GM18868 (cell line): Measurements from ENCODE around the gene INTS11.

Experiments
- ATAC-seq: cut with Tn5 transposase; IDR thresholded peaks from one replicate; pipeline ENCODE4 v1.9.1; 2021; ENCODE audit warnings: mild to moderate bottlenecking, moderate library complexity; ENCODE audit not compliant: unreplicated experiment

Gene INTS11

DNA sequence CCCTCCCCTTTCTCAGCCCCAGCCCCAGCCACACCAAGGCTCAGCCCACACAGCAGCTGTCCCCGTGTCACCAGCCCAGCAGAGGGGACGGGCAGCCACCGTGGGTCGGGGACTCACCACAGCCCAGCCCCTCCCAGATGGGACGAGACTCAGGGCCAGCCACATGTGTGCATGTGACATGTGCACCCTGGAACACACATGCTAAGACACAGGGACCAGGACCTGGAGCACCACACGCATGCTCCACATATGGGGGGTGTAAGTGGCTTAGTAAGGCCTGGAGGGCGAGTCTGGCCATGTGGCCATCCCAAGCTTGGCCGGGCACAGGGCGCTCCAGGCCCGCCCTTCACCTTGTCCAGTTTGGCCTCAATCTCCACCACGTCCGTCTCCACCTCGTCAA, 20.7 kb downstream of the INTS11 start:
- ATAC-seq: no peak

DNA sequence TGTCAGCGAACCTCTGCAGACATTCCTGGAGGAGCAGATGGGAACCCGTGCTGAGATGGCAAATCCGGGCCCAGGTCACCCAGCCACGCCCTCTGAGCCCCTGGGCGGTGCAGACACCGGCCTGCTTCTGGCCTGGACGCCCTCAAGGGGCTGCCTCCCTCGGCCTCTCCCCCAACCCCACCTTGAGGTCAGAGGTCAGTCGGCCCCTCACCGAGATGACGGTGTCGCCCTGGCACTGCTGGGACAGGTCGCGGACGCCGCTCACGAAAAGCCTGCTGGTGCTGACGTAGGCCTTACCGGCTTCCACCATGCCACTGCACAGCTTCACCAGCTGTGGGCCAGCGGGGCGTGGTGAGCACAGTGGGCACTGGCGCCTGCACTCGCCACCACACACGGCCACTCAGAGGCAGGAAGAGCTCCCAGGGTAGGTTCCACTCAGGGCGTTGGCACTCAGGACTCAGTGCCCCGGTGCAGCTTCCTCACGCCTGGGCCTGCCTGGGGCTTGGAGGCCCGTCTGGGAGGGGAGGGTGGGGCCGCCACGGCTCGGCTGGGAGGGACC, 21.4 kb downstream of the INTS11 start:
- no peak for ATAC-seq

DNA sequence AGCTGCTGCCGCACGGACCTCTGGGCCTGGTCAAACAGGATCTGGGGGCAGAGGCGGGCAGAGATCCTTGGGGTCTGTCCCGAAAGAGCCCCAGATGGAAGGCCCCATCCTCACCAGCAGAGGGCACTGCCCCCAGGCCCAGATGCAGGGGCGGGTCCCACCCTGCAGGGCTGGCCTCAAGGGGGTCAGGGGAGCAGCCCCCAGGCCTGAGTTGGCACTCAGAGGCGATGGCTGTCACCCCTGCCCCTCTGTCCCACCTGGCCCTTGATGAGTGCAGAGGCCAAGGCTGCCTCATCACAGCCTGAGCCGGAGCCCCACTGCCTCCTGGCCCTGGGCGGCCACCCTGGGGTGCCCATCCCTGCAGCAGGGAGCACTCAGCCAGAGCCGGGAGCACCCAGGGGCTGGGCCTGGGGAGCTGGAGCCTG, 22.4 kb downstream of the INTS11 start:
- no peak for ATAC-seq

DNA sequence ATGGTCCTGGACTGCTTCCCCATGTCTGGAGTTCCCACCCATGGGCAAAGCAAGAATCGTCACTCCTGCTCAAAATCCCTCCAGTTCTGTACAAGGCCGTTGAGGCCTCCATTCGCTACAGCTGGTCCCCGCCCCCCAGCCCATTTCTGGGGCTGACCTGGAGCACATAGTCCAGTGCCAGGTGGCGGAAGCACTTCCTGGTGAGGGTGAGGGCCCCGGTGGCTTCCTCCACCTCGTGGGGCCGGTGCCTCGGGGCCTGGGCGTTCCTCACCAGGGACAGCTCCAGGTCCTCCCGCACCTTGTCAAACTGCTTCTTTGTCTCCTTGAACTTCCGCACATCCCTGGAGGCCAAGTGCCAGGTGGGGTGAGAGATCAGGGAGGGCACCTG, 24.1 kb downstream of the INTS11 start:
- no peak for ATAC-seq

DNA sequence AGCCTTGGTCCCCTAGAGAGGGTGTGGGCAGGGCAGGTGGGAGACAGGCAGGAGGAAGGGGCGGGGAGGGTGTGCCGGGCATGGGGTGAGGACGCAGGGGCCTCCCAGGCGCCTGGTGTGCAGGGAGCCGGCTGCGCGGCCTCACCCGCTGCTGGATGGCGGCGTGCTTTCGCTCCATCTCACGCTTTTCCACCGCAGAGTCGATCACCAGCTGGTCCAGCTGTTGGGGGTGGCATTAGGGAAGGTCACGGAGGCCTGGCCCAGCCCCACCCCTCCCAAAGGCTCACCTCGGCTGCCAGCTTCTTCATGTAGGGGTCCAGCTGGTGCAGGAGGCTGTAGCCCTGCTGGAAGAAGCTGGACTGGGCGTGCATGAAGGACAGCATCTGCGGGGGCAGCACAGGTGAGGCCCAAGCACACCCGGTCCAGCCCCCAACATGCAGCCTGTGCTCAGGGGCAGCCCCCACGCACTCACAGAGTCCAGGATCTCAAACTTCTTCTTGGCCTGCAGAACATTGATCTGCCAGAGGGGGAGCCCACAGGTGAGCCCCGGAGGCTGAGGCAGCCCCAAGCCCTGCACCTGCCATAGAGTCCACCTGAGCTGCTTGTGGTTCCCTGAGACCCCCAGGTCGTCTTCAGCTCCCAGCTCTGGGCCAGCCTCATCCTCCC, 24.6 kb downstream of the INTS11 start:
- ATAC-seq: no peak

DNA sequence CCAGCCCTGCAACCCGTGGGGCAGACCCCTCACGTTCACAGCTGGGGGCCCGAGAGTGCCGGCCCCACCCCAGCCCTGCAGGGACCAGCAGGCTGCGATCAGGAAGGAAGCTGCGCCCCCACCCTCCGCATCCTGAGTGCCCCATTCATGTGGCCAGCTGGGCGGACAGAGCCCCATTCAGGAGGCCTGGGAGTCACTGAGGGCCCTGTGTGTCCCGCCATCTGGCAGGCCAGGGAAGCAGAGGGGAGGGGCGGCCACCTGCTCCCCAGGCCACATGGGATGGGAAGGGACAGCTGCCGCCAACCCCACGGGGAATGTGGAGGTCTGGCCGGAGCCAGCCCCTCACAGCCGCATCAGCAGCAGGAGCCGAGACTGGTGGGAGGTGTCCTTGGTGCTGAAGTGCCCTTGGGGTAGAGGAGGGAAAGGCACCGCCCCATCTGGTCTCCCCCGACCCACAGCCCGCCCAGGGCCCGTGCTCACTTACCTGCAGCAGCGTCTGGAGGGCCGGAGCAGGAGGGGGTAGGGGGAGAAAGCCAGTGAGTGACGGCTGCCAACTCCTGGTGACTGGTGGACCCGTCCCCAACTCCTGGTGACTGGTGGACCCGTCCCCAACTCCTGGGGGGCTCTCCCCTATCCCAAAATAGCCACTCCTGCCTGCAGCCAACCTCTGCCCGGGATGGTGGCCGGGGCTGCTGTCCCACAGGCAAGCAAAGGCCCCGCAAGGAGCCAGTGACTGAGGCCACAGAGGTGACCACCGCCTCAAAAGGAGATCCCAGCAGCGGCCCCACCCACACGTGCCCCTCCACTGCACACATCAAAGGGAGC, 25.4 kb downstream of the INTS11 start:
- ATAC-seq: no peak

DNA sequence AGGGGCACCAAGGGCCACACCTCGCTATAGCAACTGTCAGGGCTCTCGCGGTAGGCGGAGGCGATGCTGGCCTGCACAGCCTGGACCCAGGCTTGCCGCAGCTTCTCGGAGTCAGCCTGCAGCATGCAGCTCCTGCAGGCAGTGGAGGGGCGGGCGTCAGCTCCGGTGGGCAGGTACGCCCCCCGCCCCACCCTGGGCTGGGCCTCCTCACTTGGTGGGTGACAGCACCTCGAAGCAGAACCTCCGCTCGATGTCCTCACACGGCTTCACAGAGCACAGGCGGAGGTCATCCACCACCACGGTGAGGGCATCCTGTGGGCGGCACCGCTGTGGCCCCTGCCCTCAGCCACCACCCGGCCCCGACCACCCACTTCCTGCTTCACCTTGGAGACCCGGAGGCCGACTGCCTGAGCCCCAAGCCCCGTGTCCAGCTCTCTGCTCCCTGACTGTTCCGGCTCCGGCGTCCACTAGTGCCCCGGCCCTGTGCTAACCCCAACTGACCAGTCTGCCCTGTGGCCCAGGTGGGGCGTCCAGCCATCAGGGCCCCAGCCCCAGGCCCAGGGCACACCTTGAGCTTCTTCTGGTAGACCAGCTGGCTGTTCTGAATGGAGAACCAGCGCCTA, 26.5 kb downstream of the INTS11 start:
- no peak for ATAC-seq

DNA sequence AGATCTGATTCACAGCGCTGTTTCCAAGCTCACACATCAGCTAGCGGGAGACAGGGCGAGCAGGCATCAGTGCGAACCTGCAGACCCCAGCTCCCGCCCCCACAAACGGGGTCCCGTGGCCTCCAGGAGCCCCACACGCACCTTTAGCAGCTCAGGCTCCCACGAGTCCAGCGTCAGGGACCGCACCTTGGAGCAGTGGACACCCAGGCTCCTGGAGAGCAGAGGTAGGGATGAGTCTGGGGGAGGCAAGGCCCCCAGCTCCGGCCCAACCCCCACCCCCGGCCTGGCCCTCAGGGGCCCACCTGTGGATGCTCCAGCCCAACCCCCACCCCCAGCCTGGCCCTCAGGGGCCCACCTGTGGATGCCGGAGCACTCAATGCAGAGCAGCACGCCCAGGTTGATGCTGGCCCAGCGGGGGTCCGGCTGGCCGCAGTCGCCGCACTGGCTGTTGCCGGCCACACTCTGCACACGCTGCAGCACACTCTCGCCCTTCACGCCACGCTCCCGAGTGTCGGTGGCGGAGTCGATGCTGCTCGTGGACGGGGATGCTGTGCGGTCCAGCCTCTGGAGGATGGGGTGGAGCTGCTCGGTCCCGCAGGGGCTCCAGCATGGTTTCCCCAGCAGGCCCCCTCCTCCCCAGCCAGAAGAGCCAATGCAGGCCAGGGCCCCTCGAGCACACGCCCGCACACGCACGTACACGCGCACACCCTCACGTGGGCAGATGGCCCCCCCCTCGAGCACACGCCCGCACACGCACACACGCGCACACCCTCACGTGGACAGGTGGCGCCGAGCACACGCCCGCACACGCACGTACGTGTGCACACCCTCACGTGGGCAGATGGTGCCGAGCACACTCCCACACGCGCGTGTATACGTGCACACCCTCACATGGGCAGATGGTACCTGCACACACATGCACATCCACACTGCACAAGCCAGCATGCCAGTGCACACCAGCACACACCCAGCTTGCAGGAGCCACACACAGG, 28.1 kb downstream of the INTS11 start:
- no peak for ATAC-seq

DNA sequence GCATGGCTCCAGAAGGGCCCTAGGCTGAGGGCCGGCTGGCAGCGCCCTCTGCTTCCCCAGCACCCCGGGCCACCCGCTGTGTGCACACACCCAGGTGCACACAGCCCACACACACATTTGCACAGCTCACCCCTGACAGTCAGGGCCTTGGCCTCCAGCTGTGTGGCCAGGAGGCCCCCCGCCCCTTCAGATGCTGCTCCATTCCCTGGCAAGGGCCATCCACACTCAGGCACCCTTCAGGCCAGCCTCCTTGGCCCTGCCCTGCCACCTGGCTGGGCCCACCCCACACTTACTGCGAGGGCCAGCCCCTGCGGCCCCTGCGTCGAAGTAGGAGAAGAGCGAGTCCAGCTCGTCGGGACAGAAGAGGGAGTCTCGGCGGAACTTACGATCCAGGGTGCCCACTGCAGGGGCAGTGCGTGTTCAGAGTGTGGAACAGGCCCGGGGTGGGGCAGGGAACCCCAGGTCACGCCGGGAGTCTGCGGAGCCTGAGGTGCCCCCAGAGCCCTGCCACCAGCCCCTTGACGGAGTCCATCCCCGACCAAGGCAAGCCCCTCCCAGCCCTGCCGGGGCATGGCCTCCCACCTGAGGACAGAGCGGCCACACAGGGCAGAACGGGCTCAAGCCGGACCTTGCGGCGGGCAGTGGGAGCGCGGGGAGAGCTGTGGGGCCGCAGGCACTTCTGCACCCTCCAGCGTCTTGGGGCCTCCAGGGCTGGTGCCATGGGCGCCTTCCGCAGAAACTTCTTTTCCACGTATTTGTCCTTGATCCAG, 29.1 kb downstream of the INTS11 start:
- no peak for ATAC-seq

DNA sequence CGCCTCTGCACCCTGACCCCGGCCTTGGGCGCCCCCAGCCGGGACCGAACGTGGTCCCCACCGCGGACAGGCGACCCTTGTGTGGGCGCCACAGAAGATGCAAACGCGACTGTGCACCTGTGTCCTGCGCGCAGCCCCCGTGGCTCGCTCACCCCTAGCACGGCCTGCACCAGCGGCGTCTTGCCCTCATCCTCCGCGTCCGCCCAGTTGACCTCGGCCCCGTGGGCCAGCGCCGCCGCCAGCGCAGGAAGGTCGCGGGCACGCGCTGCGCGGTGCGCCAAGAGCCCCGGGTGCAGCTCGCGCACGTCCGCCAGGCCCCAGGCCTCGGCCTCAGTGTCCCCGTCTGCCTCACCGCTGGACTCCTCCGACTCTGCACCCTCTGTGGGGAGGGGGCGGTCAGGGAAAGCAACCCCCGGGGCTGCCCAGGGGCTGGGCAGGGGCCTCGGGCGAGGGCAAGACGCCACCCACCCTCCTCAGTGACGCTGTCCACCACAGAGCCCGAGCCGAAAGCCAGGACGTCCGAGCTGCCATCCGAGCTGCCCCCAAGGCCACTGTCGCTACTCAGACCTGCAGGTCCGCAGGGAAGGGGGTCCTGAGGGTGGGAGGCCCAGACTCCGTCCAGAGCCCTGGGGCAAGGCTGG, 30.1 kb downstream of the INTS11 start:
- ATAC-seq: no peak

DNA sequence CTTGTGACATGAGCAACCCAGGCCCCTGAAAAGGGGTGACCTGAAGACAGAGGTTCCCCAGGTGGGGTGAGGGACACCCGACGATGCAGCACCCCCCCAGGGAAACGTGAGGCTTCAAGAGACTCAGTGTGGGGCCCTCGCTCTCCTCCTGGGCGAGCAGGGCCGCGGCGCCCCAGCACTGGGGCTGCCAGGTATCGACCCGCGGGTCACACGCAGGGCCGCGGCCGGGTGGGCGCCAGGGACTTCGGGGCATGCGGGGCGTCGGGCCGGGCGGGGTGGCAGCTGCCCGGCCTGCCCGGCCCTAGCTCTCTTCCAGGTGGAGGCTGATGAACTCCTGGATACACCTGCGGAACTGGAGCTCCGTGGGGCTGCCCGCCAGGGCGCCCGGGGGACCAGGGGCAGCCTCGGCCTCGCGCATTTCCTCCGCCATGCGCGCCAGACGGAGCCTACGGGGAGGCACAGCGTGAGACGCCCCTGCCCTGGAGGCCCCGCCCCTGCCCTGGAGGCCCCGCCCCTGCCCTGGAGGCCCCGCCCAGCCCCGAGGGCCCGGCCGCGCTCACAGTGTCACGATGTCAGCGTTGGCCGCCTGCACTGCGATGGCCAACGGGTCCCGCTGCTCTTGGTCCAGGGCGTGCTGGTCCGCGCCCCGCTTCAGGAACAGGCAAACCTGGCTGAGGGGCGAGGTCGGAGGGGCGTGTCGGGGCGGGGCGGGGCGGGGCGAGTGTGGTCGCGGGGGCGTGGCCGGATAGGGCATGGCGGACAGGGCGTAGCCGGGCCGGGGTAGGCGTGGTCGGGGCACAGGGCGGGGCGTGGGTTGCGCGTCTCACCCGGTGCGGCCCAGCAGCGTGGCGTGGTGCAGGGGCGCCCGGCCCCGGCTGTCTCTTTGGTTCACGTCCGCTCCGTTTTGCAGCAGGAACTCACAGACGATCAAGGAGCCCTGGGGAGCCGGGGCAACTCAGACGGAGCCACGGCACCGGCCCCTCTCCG, 30.9 kb downstream of the INTS11 start:
- no peak for ATAC-seq

DNA sequence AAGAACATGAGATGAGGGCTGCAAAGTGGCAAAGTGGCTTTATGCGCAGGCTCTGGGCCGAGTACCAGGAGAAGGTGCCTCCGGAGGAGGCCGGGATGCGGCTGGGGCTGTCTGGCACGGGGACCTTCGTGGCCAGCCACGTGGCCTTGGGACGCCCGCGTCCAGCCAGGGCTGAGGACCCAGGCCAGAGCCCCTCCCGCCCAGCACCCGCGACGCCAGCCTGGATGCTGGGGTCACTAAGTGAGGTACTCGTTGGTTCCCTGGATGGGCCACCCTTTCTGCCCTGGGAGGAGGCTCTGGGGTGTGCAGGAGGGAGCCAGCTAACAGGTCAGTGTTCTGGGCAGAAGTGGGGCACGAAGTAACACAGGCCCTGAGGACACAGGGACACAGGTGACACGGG, 31.6 kb downstream of the INTS11 start:
- ATAC-seq: no peak

DNA sequence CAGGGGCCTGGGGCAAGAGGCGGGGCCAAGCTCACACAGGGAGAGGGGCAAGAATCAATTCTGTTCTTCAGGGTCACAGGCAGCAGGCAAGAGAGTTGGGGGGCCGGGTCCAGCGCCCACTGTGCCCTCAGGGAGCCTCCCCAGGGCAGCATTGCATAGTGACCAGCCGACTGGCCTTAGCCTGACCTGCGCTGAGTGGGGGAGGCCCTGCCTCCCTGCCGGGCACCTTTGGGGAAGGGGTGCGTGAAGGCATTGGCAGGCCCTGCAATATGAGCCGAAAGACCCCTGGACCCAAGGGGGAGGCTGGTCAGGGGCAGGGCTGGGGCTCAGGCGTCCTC, 32.0 kb downstream of the INTS11 start:
- ATAC-seq: no peak

DNA sequence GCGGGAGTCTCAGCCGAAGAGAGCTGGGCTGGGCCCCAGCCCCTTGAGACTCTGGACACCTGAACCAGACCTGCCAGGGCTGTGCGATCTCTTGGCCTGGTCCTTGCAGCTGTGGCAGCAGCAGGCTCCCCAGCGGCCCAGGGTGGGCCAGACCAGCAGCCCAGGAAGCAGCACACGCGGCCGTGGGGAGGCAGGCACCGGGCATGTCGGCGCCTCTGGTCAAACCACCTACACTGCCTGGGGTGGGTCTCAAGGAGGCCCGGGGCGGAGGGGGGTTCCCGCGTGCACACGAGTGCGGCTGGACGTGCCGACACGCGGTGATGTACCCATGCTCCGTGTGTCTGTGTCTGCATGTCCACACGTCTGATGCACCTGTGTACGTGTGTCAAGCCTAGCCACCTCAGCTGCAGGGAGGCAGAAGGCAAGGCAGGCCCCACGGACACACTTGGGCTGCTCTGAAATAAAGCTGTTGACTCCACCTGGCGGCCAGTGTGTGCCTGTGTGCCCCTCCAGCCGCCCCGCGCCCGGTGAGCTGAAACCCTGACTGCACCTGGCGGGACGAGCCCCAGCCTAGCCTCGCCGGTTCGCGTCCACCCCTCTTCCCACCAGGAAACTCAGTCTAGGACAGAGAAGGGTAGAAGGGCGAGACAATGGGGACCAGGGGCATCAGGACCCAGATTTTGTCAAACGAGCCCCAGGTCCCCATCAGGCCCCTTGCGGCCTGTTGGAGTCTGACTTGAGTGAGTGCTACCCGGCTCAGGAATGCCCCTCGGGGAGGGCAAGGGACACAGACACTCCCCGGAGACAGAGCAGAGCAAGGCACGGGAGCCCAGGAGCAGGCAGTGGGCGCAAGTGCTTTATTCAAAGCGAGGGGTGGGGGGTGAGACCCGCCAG, 32.7 kb downstream of the INTS11 start:
- ATAC-seq: no peak

DNA sequence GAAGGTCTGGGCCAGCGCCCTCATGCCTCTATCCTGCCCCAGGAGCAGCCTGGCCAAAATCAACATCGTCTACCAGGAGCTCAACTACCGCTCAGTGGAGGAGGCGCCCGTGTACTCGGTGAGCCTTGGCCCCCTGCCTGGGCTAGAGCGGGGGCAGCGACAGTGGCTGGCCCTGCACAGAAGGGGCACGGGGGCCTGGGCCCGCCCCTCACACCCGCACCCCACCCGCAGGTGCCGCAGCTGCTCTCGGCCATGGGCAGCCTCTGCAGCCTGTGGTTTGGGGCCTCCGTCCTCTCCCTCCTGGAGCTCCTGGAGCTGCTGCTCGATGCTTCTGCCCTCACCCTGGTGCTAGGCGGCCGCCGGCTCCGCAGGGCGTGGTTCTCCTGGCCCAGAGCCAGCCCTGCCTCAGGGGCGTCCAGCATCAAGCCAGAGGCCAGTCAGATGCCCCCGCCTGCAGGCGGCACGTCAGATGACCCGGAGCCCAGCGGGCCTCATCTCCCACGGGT, 33.4 kb downstream of the INTS11 start:
- ATAC-seq: no peak

DNA sequence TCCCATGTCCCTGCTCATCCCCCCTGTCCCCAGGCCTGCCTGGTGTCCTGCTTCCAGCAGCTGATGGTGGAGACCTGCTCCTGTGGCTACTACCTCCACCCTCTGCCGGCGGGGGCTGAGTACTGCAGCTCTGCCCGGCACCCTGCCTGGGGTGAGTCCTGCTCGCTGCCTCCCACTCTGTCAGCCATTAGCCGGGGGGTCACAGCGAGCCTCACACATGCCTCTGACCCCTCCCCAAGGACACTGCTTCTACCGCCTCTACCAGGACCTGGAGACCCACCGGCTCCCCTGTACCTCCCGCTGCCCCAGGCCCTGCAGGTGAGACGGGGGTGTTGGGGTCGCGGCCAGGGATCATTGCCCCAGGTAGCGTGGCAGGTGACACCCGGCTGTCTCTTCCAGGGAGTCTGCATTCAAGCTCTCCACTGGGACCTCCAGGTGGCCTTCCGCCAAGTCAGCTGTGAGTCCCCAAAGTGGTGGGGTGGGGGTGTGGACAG, 34.2 kb downstream of the INTS11 start:
- ATAC-seq: no peak
